SK-N-MC (cell line): ENCODE results near the gene FUBP1.

ENCODE experiments used
- DNase-seq: peaks from one replicate; pipeline ENCODE4 v3.0.0-alpha.2; 2011; ENCODE audit warnings: low read depth, low spot score
- H3K27ac ChIP-seq: fragments of 200-600 bp; sonication (generic); 2 replicates; pipeline ENCODE4 v1.5.1; 2016; ENCODE audit warnings: mixed run types
- H3K36me3 ChIP-seq: fragments of 200-600 bp; sonication (generic); 2 replicates; pipeline ENCODE4 v1.6.1; 2017; ENCODE audit warnings: antibody characterized with exemption, low read length, mixed read lengths; ENCODE audit not compliant: insufficient read depth
- H3K4me3 ChIP-seq: fragments of 200-600 bp; sonication (generic); 2 replicates; pipeline ENCODE4 v1.5.1; 2016
- H3K9ac ChIP-seq: fragments of 200-600 bp; sonication (generic); 2 replicates; pipeline ENCODE4 v1.8.0; 2017; ENCODE audit warnings: mixed run types, mixed read lengths; ENCODE audit not compliant: insufficient read length
- H3K9me3 ChIP-seq: fragments of 200-600 bp; sonication (generic); 2 replicates; pipeline ENCODE4 v1.6.1; 2017; ENCODE audit warnings: low read depth, mild to moderate bottlenecking, antibody characterized with exemption, low read length, moderate library complexity, mixed read lengths
- EZH2 ChIP-seq: fragments of 200-600 bp; sonication (generic); IDR thresholded peaks from one replicate; pipeline ENCODE4 v1.6.1; 2017; ENCODE audit warnings: antibody characterized with exemption
- FOXP2 ChIP-seq: optimal IDR thresholded peaks from 2 replicates; pipeline ENCODE3; 2011; ENCODE audit warnings: mild to moderate bottlenecking, moderate library complexity; ENCODE audit not compliant: insufficient read depth; ENCODE audit errors: extremely low read length, control extremely low read depth
- POLR2AphosphoS5 ChIP-seq: IDR thresholded peaks from 2 replicates; pipeline ENCODE4 v1.6.1; 2012; ENCODE audit warnings: mild to moderate bottlenecking, low read depth, low read length, borderline replicate concordance

Gene FUBP1

DNA sequence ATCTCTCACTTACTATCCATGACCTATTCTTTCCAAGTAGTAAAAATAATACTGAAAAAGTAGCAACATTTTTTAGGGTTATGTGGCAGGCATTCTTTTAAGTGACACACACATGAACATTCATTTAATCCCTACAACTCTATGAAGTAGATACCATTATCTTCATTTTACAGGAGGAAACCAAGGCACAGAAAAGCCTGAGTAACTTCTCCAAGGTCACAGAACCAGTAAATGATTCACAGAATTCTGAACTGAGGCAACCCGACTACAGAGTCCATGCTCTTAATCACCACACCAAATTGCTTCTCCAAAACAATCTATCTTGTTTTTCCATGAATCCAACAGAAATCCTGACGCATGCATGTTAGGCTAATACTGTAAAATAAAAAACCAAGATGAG lies 17.5 kb downstream of the FUBP1 start:
- Histone ChIP-seq H3K9me3 (no peaks in the 10 kb centered on the region), H3K9ac (no peak overlapping the region), H3K27ac (peak overlapping the region; percentile 32; the same call in 1 of the 2 replicates), H3K4me3 (no peak overlapping the region), H3K36me3 (peaks cover 98% of the 10 kb centered on the region)
- TF ChIP-seq EZH2 (no peak), FOXP2 (no peak), POLR2AphosphoS5 (no peak)
- DNase-seq: no peak

DNA sequence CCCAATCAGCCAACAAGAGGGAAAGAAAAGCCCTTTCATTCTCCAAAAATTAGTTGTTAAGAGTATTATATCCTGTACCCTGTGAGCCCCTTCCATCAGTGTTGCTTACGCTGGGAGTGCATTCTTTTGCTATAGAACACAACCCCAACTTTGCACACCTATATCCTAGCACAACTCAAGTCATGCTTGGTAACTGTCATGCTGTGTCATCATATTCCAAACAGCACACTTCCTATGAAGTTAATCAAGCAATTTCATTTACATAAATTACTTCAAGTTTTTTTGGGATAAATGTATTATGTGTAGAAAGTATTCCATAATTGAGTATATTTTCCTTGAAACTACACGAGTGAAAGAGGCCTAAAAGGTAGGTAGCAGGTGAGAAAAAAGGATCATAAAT lies 20.0 kb downstream of the FUBP1 start:
- no peak for DNase-seq
- Histone ChIP-seq H3K9me3 (no peaks in the 10 kb centered on the region), H3K4me3 (no peak overlapping the region), H3K9ac (no peak overlapping the region), H3K27ac (no peak overlapping the region), H3K36me3 (peaks cover 98% of the 10 kb centered on the region)
- TF ChIP-seq POLR2AphosphoS5: no peak
- TF ChIP-seq EZH2: no peak
- no peak for TF ChIP-seq FOXP2

DNA sequence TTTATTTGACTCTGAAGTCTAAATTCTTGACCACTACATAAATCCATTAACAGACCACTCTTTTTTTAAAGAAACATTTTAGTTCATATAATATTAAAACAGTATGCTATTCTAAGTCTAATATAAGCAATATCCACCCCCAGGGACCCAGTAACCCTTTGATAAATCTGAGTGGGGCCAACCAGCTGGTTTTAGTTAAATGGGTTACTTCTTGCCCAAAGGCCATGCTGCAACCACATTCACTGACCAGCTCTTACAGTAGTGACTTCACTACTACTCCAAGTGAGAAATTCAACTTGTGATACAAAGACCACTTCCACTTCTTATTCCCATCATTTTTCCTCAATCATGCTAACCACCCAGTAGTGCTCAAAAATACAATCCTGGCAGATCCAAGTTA lies 20.5 kb downstream of the FUBP1 start:
- peaks cover 98% of the 10 kb centered on the region for H3K36me3 ChIP-seq
- no peak for TF ChIP-seq EZH2
- TF ChIP-seq POLR2AphosphoS5: no peak
- no peak for TF ChIP-seq FOXP2
- DNase-seq: no peak
- no peaks in the 10 kb centered on the region for H3K9me3 ChIP-seq
- H3K4me3 ChIP-seq: no peak overlapping the region
- no peak overlapping the region for H3K9ac ChIP-seq
- no peak overlapping the region for H3K27ac ChIP-seq

DNA sequence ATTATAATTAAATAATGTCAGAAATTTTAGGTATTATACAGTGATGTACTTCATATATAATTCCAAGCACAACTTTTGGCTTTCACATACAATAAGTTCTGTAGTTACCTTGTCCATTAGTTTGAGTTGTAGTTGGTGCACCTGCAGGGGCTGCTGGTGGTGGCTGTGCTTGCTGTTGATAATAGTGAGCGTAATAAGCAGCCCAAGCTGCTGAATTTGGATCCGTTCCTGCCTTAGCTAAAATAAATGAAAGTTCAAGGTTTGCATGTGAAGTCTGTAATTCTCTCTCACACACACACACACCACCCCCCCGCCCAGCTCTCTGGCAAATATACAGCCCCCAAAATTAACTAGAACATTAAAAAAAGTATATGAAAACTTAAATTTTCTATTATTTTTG lies 22.4 kb downstream of the FUBP1 start:
- Histone ChIP-seq H3K9me3 (no peaks in the 10 kb centered on the region), H3K4me3 (no peak overlapping the region), H3K27ac (no peak overlapping the region), H3K36me3 (peaks cover 96% of the 10 kb centered on the region), H3K9ac (no peak overlapping the region)
- no peak for TF ChIP-seq EZH2
- no peak for TF ChIP-seq FOXP2
- no peak for TF ChIP-seq POLR2AphosphoS5
- DNase-seq: no peak

DNA sequence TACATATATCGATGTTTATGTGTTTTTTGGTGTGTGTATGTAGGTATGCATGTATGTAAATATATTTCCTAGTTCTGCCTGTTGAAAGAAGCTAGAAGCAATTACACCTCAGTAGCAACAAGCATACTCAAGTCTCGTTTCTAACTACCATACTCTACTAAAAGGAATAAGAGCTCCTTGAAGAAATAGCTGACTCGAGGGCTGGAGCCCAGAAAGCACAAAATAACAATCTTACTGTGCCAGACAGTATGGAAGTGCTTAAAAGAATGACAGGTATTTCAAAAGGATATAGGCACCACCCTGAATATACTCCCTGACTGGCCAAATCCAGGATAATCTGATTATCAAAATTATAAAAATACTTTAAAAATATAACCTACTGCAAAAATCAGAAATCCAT lies 23.2 kb downstream of the FUBP1 start:
- no peak overlapping the region for H3K27ac ChIP-seq
- H3K36me3 ChIP-seq: peaks cover 96% of the 10 kb centered on the region
- no peak overlapping the region for H3K9ac ChIP-seq
- no peak for DNase-seq
- H3K4me3 ChIP-seq: no peak overlapping the region
- no peaks in the 10 kb centered on the region for H3K9me3 ChIP-seq
- TF ChIP-seq EZH2 (no peak), FOXP2 (no peak), POLR2AphosphoS5 (no peak)

DNA sequence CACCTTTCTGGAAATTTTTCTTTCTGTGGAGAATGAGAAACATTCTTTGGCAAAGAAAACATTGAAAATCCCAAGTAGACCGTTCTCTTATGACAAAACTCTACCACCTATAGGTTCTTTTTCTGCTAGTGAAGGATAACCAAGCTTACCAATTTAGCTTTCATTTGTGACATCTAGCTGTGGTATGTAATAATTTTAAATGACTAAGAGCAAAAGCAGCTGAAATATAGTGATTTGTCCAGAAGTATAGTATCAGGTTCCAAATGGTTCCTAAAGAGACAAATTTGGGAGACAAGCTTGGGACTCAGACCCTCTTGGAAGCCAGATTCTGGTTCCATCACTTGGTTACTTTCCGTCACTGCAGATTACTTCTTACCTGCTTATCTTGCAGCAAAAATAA lies 24.4 kb downstream of the FUBP1 start:
- Histone ChIP-seq H3K4me3 (no peak overlapping the region), H3K9ac (no peak overlapping the region), H3K9me3 (no peaks in the 10 kb centered on the region), H3K27ac (no peak overlapping the region), H3K36me3 (peaks cover 96% of the 10 kb centered on the region)
- DNase-seq: no peak
- TF ChIP-seq EZH2: no peak
- TF ChIP-seq FOXP2: no peak
- no peak for TF ChIP-seq POLR2AphosphoS5

DNA sequence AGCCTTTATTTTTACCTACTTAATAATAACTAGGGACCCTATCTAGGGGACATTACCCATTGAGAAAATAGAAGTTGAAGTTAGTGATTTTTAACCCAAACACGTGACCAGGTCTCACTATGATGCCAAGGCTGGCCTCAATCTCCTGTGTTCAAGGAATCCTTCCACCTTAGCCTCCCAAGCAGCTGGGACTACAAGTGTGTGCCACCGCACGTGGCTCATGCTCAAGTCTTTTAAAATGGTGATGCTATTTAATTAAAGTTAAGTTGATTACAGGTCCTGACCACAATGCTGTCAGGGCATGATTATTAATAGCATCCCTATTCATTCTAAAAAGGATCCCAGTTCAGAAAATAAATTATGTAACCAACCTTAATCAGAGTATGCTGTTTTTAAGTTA lies 25.0 kb downstream of the FUBP1 start:
- no peak for TF ChIP-seq FOXP2
- no peak for TF ChIP-seq POLR2AphosphoS5
- TF ChIP-seq EZH2: no peak
- Histone ChIP-seq H3K9me3 (no peaks in the 10 kb centered on the region), H3K9ac (no peak overlapping the region), H3K27ac (no peak overlapping the region), H3K4me3 (no peak overlapping the region), H3K36me3 (peaks cover 98% of the 10 kb centered on the region)
- no peak for DNase-seq

DNA sequence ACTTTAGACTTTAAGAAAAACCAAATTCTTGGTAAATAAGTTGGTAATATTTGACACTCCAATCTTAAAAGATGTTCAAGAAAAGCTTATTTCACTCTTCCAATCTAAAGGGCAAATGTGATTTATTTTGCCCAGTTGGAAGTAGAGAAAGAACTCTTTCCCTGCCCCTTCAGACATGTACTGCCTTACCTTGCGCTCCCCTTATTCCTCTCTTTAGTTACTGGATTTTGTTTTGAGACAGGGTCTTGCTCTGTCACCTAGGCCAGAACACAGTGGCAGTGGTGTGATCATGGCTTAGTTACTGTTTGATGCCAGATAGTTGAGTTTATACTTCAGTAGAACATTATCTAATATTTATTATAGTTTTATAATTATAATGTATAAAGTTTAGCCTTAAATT lies 27.5 kb downstream of the FUBP1 start:
- Histone ChIP-seq H3K27ac (no peak overlapping the region), H3K36me3 (peaks cover 98% of the 10 kb centered on the region)

DNA sequence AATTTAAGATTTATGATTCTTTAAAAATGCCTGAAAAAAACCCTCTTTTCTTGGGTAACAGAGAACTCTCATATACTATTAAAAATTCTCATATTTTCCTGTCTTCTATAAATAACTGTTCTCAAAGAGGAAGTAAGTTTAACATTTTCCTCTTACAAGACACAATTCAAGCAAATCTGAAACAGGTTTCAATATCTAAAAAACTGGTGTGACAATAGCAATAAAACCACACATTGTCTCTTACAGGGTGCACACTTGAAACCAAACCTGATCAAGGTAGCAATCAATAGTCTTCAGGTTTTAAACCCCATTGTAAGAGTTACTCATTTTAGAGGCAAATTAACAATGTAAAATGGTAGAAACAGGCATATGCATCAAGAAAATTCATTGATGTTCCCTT lies 28.0 kb downstream of the FUBP1 start:
- peaks cover 97% of the 10 kb centered on the region for H3K36me3 ChIP-seq
- H3K9me3 ChIP-seq: no peaks in the 10 kb centered on the region
- peak overlapping the region; percentile 59 for H3K27ac ChIP-seq
- no peak for DNase-seq
- TF ChIP-seq FOXP2: no peak
- no peak for TF ChIP-seq EZH2
- TF ChIP-seq POLR2AphosphoS5: no peak
- no peak overlapping the region for H3K4me3 ChIP-seq
- H3K9ac ChIP-seq: no peak overlapping the region

More for the DNA sequence above, 27.5 kb downstream of the FUBP1 start:
- Histone ChIP-seq H3K9ac (no peak overlapping the region), H3K9me3 (no peaks in the 10 kb centered on the region), H3K4me3 (no peak overlapping the region)
- no peak for DNase-seq
- TF ChIP-seq FOXP2 (no peak), POLR2AphosphoS5 (no peak), EZH2 (no peak)

DNA sequence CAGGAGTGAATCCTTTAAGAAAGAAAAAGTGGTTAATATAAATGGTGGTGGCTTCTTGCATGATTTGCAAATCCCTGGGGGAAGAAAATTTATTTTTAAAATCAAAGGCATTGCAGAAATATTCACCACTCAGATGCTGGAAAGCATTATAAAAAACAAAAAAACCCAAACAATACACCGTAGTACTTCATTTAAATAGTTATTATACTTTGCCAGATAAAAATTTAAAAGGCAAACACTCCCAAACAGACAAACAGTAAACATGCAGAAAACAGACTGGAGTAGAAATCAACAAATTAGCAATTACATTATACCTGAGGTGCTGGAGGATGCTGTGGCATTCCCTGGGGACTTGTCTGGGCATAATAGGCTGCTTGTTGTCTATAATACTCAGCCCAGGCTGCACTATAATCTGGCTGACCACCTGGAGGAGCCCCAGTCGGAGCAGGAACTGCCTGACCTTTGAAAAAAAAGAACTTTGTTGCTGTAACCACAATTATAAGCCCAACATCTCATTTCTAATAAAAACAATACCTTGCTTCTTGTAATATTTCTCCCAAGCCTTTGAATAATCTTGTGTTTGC lies 29.9 kb downstream of the FUBP1 start:
- Histone ChIP-seq H3K9ac (no peak overlapping the region), H3K27ac (no peak overlapping the region), H3K9me3 (no peaks in the 10 kb centered on the region), H3K36me3 (peaks cover 95% of the 10 kb centered on the region), H3K4me3 (no peak overlapping the region)
- no peak for DNase-seq
- no peak for TF ChIP-seq EZH2
- no peak for TF ChIP-seq FOXP2
- TF ChIP-seq POLR2AphosphoS5: no peak
